ENCODE results near the gene PRPF38B.

- TF ChIP-seq RCOR1 (IDR thresholded peaks at IDR 0.05; ENCODE audit: low read length) (no peak), CTCF (IDR thresholded peaks at IDR 0.05) (no peak), EP300 (IDR thresholded peaks at IDR 0.05; ENCODE audit: borderline replicate concordance in 1 of 2, low read depth in 1 of 2, low read length in 1 of 2) (no peak), TAF1 (IDR thresholded peaks at IDR 0.05; ENCODE audit: borderline replicate concordance, low read depth, low read length) (no peak), ELF1 (IDR thresholded peaks at IDR 0.05) (no peak), JUND (IDR thresholded peaks at IDR 0.05) (no peak), REST (IDR thresholded peaks at IDR 0.05; ENCODE audit: low read depth, low read length) (no peak)
These were observed 22.4 kb upstream of the PRPF38B start for GRCh38 chr1:108669679-108670078.
